ENCODE results near the gene COL8A1. TPM values are rescaled to one million over a fixed set of nuclear protein-coding genes. Genes with fewer than 3 reads are reported as not detected.

COL8A1 gene
- polyA plus RNA-seq, 3 donors from 2014 or later = not detected

DNA sequence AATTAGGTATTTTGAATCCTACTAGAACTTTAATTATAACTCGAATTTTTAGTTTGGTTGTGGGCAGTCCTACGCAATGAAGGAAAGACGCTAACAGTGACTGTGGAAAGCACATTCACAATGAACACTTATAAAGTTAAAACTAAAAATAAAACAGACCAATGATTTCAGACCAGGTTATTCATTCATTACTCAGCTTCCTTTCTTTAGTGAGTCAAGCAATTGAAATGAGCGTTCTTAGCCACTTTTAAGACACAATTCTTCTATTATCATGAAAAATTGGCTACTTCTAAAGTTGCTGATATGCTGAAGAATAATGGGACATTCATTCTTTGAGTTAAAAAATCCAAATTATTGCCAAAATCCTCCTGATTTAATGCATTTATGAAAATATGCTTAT, 113.3 kb downstream of the COL8A1 start:
- H3K4me1 Mint-ChIP-seq = no peaks in the 10 kb centered on the region
- DNase-seq = no peak
- H3K27me3 Mint-ChIP-seq (ENCODE audit: low read depth in 3 of 3) = peaks cover 3 to 4% (median 3%) of the 10 kb centered on the region in 3 donors
- no peak overlapping the region for H3K4me3 Mint-ChIP-seq
- H3K36me3 Mint-ChIP-seq = no peaks in the 10 kb centered on the region
- H3K27ac Mint-ChIP-seq = no peak overlapping the region
- peaks cover 0 to 2% (median 0%) of the 10 kb centered on the region in 6 donors for H3K9me3 Mint-ChIP-seq

DNA sequence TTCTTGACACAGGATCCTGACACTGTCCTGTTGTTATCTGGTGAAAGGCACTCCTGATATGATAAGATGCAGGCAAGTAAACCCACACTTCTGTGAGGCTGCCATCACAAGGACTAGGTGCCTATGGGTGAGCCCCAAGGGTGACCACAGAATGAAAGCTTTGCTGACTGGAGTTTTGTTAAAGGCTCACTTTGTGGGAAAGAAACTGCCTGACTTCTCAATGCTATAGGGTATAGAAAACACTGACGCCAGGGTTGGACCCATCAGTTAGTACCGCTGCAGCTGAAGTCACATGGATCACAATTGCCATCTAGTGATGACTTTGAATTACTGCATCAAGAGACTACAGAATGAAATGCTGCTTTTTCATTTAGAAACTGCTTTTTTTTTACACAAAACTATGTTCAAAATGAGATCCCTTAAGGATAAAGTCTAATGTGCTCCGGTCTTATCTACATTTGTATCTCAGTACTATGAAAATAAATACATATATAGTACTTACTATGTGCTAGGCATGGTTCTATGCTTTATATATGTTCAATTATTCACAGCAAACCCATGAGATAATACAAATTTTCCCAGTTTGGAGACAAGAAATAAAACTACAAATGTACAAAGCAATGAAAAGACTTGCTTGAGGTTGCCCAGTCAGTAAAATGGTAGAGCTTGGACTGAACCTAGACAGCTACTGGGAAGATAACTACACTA, 115.0 kb downstream of the COL8A1 start:
- no peak overlapping the region for H3K4me3 Mint-ChIP-seq
- DNase-seq = peak in 1 of 3 donors; percentile 2
- H3K27me3 Mint-ChIP-seq (ENCODE audit: low read depth in 3 of 3) = peaks cover 3 to 4% (median 3%) of the 10 kb centered on the region in 3 donors
- H3K27ac Mint-ChIP-seq = no peak overlapping the region
- H3K36me3 Mint-ChIP-seq = no peaks in the 10 kb centered on the region
- no peaks in the 10 kb centered on the region for H3K4me1 Mint-ChIP-seq
- peaks cover 0 to 2% (median 0%) of the 10 kb centered on the region in 6 donors for H3K9me3 Mint-ChIP-seq

DNA sequence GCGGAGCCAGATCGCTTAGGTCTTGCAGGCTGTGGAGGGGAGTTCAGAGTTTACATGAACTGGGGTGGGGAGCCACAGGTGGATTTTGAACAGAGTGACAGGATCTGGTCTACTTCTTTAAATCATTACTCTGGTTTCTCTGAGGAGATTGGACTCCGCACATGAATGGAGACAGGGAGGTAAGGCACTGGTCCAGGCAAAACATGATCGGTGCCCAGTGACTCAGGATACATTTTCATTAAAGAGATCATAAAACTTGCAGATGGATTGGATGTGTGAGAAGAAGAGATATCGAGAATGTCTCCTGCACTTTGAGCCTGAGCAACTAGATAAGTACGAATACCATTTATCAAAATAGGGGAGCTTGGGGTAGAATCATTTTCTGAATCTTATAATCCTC, 117.4 kb downstream of the COL8A1 start:
- no peak for DNase-seq
- Mint-ChIP-seq H3K4me3 (no peak overlapping the region), H3K36me3 (no peaks in the 10 kb centered on the region), H3K9me3 (peaks cover 0 to 2% (median 0%) of the 10 kb centered on the region in 6 donors), H3K4me1 (no peaks in the 10 kb centered on the region), H3K27me3 (ENCODE audit: low read depth in 3 of 3) (peaks cover 2 to 3% (median 3%) of the 10 kb centered on the region in 3 donors), H3K27ac (no peak overlapping the region)

DNA sequence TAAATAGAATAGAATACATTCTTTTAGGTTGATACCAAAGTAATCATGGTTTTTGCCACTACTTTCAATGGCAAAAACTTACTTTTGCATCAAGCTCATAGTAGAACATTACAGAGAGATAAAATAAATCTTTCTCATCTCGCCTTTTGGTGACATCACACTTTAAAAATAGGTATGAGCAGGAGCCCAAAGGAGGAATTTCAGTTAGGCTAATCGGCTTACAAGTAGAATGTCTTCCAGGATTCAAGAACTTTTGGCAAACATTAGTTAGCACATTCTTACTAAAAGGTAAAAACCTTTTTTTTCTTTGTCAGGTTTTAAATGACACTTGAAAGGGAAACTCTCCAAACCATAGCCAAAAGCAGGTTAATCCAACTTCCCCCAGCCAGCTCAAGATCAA, 119.6 kb downstream of the COL8A1 start:
- Mint-ChIP-seq H3K27me3 (ENCODE audit: low read depth in 3 of 3) (peaks cover 2 to 7% (median 2%) of the 10 kb centered on the region in 3 donors), H3K27ac (no peak overlapping the region), H3K9me3 (peaks cover 0 to 2% (median 0%) of the 10 kb centered on the region in 6 donors), H3K4me1 (no peaks in the 10 kb centered on the region), H3K36me3 (no peaks in the 10 kb centered on the region), H3K4me3 (no peak overlapping the region)
- DNase-seq = no peak

DNA sequence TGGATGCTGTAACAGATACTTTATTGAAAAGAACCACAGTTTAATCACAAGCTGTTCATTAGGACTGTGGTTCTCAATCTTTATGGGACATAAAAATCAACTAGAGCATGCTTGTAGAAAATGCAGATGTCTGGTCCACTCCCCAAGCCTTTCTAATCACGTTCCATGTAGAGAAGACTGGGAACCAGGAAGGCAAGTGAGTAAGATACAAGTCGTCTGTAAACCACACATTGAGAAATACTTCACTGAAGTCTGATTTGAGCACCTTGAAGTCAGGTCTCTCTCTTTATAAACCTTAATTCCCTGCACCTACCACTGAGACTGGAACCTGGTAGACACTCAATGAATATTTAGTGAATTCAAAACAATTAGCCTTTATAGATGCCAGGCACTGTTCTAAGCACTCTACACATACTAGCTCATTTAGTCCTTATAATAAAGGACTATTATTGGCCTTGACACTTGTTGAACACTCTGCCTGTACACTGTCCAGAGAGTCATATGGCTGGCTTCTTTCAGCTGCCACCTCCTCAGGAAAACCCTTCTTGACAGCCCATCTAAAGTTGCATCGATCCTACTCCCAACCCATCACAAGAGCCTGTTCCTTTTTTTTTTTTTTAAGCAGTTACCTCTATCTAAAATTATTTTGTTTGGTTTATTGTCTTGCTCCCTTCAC, 120.2 kb downstream of the COL8A1 start:
- Mint-ChIP-seq H3K36me3 (no peaks in the 10 kb centered on the region), H3K9me3 (peaks cover 0 to 2% (median 0%) of the 10 kb centered on the region in 6 donors), H3K27ac (no peak overlapping the region), H3K4me3 (no peak overlapping the region), H3K27me3 (ENCODE audit: low read depth in 3 of 3) (peaks cover 2 to 7% (median 2%) of the 10 kb centered on the region in 3 donors), H3K4me1 (no peaks in the 10 kb centered on the region)
- DNase-seq = no peak

DNA sequence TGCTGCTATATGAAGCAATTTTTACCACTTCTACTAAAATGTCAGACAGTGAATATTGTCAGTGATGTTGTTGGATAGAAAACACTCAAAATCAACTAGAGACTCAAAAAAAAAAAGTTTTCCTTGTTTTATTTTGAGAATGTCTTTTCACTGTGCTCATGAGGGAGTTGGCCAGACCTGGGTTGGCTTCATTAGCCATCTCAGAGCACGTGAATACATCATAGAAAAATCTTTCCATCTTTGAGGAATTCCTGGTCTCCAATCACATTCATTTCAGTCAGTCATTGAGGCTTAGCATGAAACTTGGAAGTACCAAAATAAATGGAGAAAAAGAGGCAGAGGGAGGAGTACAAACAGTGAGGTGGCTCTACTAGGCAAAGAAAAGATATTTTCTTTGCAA, 121.6 kb downstream of the COL8A1 start:
- Mint-ChIP-seq H3K36me3 (no peaks in the 10 kb centered on the region), H3K4me1 (no peaks in the 10 kb centered on the region), H3K27me3 (ENCODE audit: low read depth in 3 of 3) (peaks cover 0 to 7% (median 2%) of the 10 kb centered on the region in 3 donors), H3K9me3 (peaks cover 0 to 2% (median 0%) of the 10 kb centered on the region in 6 donors), H3K4me3 (no peak overlapping the region), H3K27ac (no peak overlapping the region)
- no peak for DNase-seq

DNA sequence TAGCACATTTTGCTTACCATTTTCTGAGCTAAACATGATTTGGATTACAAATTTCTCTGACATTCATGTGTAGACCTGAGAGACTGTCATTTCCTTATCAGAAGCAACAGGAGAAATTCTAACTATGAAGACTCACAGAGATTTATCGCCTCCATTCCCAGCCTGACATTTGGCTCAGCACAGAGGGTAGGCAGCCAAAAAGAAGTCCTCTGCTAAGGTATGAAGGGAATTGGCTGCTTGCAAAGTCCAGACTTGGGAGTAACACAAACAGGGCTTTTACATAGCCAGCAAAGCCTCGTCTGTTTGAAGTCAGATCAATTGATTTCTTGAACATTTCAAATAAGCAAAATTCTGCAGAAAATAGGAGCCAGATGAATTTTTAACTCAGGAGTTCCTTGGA, 122.2 kb downstream of the COL8A1 start:
- H3K36me3 Mint-ChIP-seq = no peaks in the 10 kb centered on the region
- peaks cover 0 to 2% (median 0%) of the 10 kb centered on the region in 6 donors for H3K9me3 Mint-ChIP-seq
- no peak for DNase-seq
- H3K4me3 Mint-ChIP-seq = no peak overlapping the region
- H3K27ac Mint-ChIP-seq = no peak overlapping the region
- H3K4me1 Mint-ChIP-seq = no peaks in the 10 kb centered on the region
- peaks cover 0 to 6% (median 0%) of the 10 kb centered on the region in 3 donors for H3K27me3 Mint-ChIP-seq (ENCODE audit: low read depth in 3 of 3)

DNA sequence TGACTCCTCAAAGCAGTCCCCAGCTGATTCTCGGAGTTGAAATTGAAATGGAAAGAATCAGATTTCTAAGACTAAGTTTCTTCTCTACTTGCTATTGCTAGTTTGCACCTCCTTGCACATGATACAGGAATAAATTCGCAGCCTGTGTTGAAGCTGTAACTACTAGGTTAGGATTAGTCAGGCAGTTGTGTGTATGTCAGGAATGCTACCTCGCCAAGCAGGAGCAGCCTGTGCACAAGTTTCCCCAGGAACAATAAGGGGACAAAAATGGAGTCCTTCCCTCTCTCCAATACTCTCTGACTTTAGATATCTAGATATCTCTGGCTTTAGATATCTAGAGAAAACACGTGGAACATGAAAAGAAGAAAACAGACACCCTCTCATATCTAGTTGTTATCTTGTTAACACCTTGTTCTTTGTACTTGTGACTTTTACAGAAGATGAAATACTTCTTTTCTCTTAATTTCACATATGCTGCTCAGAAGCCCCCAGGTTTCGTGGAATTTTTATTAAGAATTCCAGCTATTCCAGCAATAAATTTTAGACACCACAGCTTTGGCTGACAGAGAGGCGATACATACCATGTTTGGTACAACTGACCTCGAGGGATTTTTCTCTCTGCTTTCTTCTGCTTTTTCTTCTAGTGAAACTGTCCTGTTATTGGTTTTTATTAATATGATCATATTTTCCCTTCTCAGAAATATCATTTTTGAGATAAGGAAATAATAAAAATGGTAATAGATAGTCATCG, 123.2 kb downstream of the COL8A1 start:
- DNase-seq = no peak

DNA sequence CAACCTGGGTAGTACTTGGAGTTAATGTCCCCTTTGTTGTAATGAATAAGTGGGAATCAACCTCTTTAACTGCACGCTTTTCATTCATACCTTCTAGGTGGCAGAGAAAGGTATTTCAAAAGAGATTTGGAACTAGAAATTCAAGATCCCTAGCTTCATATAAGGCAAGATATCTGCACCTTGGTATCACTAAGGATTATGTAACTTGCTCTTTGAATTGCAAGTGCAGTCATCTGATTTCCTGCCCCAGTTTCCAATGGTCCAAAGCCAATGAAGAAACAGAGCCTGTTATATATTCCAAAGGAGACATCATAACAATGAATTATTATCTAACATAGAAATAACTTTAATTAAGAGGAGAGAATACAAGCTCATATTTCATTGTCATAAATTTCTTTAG, 124.5 kb downstream of the COL8A1 start:
- Mint-ChIP-seq H3K9me3 (no peaks in the 10 kb centered on the region), H3K36me3 (no peaks in the 10 kb centered on the region), H3K4me3 (no peak overlapping the region), H3K27ac (no peak overlapping the region), H3K27me3 (ENCODE audit: low read depth in 3 of 3) (peaks cover 0 to 4% (median 0%) of the 10 kb centered on the region in 3 donors), H3K4me1 (no peaks in the 10 kb centered on the region)
- DNase-seq = no peak

More for the DNA sequence above, 123.2 kb downstream of the COL8A1 start:
- Mint-ChIP-seq H3K27ac (no peak overlapping the region), H3K27me3 (ENCODE audit: low read depth in 3 of 3) (peaks cover 0 to 4% (median 0%) of the 10 kb centered on the region in 3 donors), H3K36me3 (no peaks in the 10 kb centered on the region), H3K4me3 (no peak overlapping the region), H3K4me1 (no peaks in the 10 kb centered on the region), H3K9me3 (no peaks in the 10 kb centered on the region)

DNA sequence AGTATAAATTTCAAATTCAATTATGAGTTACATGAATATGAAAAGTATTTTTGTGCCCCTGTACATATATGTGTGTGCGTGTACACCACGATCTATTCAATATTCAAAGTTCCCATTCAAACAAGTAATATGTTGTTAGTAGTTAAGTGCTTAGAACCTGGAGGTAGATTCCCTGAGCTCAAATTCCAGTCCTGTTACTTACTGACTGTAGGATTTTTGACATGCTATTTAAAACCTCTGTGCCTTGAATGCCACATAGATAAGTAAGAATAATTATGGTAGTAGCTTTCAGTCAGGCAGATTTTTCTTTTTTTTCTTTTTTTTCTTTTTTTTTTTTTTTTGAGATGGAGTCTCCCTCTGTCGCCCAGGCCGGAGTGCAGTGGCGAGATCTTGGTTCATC, 126.0 kb downstream of the COL8A1 start:
- H3K9me3 Mint-ChIP-seq = no peaks in the 10 kb centered on the region
- DNase-seq = no peak
- peaks cover 0 to 4% (median 0%) of the 10 kb centered on the region in 3 donors for H3K27me3 Mint-ChIP-seq (ENCODE audit: low read depth in 3 of 3)
- no peaks in the 10 kb centered on the region for H3K4me1 Mint-ChIP-seq
- no peaks in the 10 kb centered on the region for H3K36me3 Mint-ChIP-seq
- H3K4me3 Mint-ChIP-seq = no peak overlapping the region
- H3K27ac Mint-ChIP-seq = no peak overlapping the region

DNA sequence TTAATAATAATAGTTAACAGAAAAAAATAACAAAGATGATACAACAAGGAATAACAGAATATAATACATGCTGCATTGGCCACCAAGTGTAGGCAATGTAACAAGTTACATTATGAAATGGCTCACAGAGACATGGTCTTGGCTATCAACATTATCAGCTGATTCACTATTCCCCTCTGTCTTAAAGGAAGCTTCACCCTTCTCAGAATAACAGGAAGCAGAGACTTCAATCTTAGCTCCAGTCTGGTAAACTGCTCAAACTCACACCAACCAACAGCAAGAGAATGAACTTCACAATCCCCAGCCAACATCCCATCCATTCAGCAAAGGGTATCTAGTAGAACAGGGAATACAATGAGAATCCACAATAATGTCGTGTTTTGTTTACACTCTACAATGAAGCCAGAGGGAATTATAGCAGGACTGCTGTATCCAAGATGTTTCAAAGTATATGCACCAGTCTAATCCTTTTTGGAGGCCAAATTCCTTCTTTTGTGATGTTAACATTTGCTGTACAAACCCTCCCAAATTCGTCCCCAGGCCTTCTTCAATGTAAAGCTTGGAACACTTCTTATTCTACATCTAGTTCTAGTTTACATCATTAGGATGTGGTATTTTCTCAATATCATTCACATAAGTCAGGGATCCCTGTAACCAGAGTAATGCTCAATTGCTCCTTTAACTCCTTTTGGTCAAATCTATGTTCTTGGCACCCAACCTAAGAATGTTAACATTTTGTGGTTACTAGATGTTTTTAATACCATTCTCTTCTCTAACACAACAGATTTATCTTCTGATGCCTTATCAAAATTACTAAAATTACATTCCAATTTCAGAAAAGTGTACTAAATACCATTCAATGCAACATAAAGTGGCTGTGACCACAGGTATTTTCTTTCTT, 126.9 kb downstream of the COL8A1 start:
- H3K4me1 Mint-ChIP-seq = no peaks in the 10 kb centered on the region
- H3K36me3 Mint-ChIP-seq = no peaks in the 10 kb centered on the region
- no peaks in the 10 kb centered on the region for H3K9me3 Mint-ChIP-seq
- H3K27me3 Mint-ChIP-seq (ENCODE audit: low read depth in 3 of 3) = peaks cover 0 to 4% (median 0%) of the 10 kb centered on the region in 3 donors
- no peak overlapping the region for H3K4me3 Mint-ChIP-seq
- no peak for DNase-seq
- no peak overlapping the region for H3K27ac Mint-ChIP-seq

DNA sequence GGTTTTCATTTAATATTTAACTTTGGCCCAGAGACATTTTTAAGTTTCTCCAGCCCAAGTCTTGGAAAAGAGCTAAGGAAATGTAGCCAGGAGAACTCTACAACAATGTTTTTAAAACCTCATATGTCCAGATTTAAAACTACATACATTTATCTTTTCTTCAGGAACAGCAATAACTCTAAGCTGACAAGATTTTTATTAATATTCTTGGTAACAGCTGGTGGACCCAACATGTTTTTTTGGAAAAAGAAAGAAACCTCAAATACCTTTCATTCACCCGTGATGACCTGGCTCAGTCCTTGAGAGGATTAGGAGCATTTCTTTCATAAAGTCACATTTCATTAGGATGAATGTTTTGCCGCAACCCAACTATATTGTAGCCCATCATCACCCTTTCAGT, 128.9 kb downstream of the COL8A1 start:
- Mint-ChIP-seq H3K27me3 (ENCODE audit: low read depth in 3 of 3) (peaks cover 0 to 1% (median under 1%) of the 10 kb centered on the region in 3 donors), H3K27ac (no peak overlapping the region), H3K9me3 (no peaks in the 10 kb centered on the region), H3K4me1 (no peaks in the 10 kb centered on the region), H3K36me3 (no peaks in the 10 kb centered on the region), H3K4me3 (no peak overlapping the region)
- DNase-seq = no peak

DNA sequence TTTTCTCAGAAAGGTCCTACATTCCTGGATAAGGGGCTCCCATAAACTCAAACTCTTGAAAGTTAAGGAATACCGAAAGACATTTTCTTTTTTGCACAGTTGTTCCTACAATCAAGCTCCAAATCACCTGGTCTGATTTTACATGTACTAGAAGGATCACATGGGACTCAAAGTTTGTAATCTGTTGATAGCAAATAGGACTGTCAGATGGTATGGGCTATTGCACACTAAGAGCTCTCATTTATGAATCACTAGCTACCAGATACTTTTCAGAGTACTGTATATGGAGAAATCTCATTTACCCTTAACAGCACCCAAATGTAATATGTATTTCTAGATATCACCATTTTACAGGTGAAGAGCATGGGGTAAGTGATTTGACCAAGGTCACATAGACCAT, 129.7 kb downstream of the COL8A1 start:
- Mint-ChIP-seq H3K27me3 (ENCODE audit: low read depth in 3 of 3) (peaks cover 0 to 2% (median 1%) of the 10 kb centered on the region in 3 donors), H3K27ac (no peak overlapping the region), H3K4me1 (no peaks in the 10 kb centered on the region), H3K4me3 (no peak overlapping the region), H3K9me3 (no peaks in the 10 kb centered on the region), H3K36me3 (no peaks in the 10 kb centered on the region)
- no peak for DNase-seq
